PFSK-1 (cell line): ENCODE results near the gene ZNF19.

Experiments
- POLR2AphosphoS5 ChIP-seq: IDR thresholded peaks from 2 replicates; pipeline ENCODE4 v1.6.1; 2012; ENCODE audit warnings: low read depth, mild to moderate bottlenecking, control low read depth, low read length, moderate library complexity
- SIN3A ChIP-seq: IDR thresholded peaks from 2 replicates; pipeline ENCODE4 v1.6.1; 2012; ENCODE audit warnings: mild to moderate bottlenecking, low read length, moderate library complexity, borderline replicate concordance; ENCODE audit not compliant: insufficient read depth
- TAF1 ChIP-seq: IDR thresholded peaks from 2 replicates; pipeline ENCODE4 v1.6.1; 2012; ENCODE audit warnings: low read length, control low read depth, borderline replicate concordance; ENCODE audit not compliant: insufficient read depth
- TF ChIP-seq, protein P1 (sequence below), 2 experiments: IDR thresholded peaks; 2 replicates each; pipeline versions ENCODE4 v1.6.1 to v1.8.0; 2011 to 2012; ENCODE audit warnings: low read depth in 2 of 2, low read length in 2 of 2, control low read depth in 1 of 2, inconsistent platforms in 1 of 2, mild to moderate bottlenecking in 1 of 2, moderate library complexity in 1 of 2; ENCODE audit not compliant: insufficient read depth in 1 of 2

DNA sequence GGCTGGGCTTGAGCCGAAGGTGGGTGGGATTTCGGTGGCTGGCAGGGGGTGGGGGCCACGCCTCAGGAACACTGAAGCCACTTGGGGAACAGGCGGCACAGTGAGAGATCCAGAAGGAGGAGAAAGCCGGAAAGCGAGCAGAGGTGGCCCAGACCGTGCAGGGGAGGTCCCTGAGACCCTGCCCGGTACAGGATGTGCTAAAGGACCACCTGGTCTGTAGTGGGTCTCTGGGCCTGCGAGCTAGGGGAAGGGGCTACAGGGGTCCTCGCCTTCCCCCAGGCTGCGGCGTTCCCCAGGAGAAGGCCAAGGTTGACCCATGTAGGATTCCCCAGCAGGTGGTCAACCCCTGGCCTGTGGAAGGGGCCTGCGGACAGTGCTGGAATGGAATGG is 47.1 kb downstream of the ZNF19 start, which contains the start of gene TLE7:
- no peak for TF ChIP-seq POLR2AphosphoS5
- TF ChIP-seq SIN3A = no peak
- TF ChIP-seq TAF1 = no peak
- TF ChIP-seq, protein P1, sequence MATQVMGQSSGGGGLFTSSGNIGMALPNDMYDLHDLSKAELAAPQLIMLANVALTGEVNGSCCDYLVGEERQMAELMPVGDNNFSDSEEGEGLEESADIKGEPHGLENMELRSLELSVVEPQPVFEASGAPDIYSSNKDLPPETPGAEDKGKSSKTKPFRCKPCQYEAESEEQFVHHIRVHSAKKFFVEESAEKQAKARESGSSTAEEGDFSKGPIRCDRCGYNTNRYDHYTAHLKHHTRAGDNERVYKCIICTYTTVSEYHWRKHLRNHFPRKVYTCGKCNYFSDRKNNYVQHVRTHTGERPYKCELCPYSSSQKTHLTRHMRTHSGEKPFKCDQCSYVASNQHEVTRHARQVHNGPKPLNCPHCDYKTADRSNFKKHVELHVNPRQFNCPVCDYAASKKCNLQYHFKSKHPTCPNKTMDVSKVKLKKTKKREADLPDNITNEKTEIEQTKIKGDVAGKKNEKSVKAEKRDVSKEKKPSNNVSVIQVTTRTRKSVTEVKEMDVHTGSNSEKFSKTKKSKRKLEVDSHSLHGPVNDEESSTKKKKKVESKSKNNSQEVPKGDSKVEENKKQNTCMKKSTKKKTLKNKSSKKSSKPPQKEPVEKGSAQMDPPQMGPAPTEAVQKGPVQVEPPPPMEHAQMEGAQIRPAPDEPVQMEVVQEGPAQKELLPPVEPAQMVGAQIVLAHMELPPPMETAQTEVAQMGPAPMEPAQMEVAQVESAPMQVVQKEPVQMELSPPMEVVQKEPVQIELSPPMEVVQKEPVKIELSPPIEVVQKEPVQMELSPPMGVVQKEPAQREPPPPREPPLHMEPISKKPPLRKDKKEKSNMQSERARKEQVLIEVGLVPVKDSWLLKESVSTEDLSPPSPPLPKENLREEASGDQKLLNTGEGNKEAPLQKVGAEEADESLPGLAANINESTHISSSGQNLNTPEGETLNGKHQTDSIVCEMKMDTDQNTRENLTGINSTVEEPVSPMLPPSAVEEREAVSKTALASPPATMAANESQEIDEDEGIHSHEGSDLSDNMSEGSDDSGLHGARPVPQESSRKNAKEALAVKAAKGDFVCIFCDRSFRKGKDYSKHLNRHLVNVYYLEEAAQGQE (IDR thresholded peaks at IDR 0.05; ENCODE audit: insufficient read depth in 1 of 2, low read depth in 2 of 2, low read length in 2 of 2) = no peak
